Common myeloid progenitor, CD34-positive (primary cell): ENCODE results near the gene MAN2A2.

ENCODE experiments used
- CTCF ChIA-PET: fragments of 350-600 bp; sonication (Branson Sonifier 250); formaldehyde crosslinking; loops from one replicate; lab custom pipeline; 2021; ENCODE audit warnings: antibody characterized with exemption; lab: Charles Lee
- POLR2A ChIA-PET: fragments of 350-600 bp; sonication (Branson Sonifier 250); formaldehyde crosslinking; loops from one replicate; lab custom pipeline; 2021; ENCODE audit warnings: antibody characterized with exemption; lab: Charles Lee
- DNase-seq, 3 donors: peaks; one replicate each; pipeline versions ENCODE4 v3.0.0 to v3.0.0-alpha.2; 2013
- H3K27ac ChIP-seq, 2 experiments: 1 replicate in 1 of 2; 2 replicates in 1 of 2; pipeline ENCODE4 v1.7.0; 2013; ENCODE audit warnings: inconsistent platforms in 2 of 2, low read length in 2 of 2, mild to moderate bottlenecking in 2 of 2, low read depth in 1 of 2, moderate library complexity in 1 of 2; ENCODE audit not compliant: severe bottlenecking in 2 of 2, insufficient read depth in 1 of 2, poor library complexity in 1 of 2
- H3K27me3 ChIP-seq, 5 experiments: replicated peaks in 2 of 5; 1 replicate in 3 of 5; 2 replicates in 2 of 5; pipeline versions ENCODE4 v1.6.1 to v1.7.0; 2013; ENCODE audit warnings: low read length in 4 of 5, mild to moderate bottlenecking in 2 of 5, moderate library complexity in 2 of 5, inconsistent platforms in 1 of 5; ENCODE audit not compliant: insufficient read depth in 5 of 5, control insufficient read depth in 4 of 5
- H3K36me3 ChIP-seq, 4 experiments: 1 replicate in 2 of 4; 2 replicates in 2 of 4; pipeline versions ENCODE4 v1.6.1 to v1.7.0; 2013; ENCODE audit warnings: low read length in 3 of 4, control low read depth in 1 of 4, mild to moderate bottlenecking in 1 of 4; ENCODE audit not compliant: control insufficient read depth in 4 of 4, insufficient read depth in 4 of 4
- H3K4me1 ChIP-seq, 4 experiments: 1 replicate in 3 of 4; 2 replicates in 1 of 4; pipeline versions ENCODE4 v1.6.1 to v1.7.1; 2013; ENCODE audit warnings: low read length in 3 of 4, mild to moderate bottlenecking in 3 of 4, control low read depth in 1 of 4, inconsistent platforms in 1 of 4, moderate library complexity in 1 of 4; ENCODE audit not compliant: control insufficient read depth in 4 of 4, insufficient read depth in 4 of 4; ENCODE audit errors: control extremely low read depth in 1 of 4
- H3K4me3 ChIP-seq, 7 experiments: 1 replicate in 4 of 7; 2 replicates in 3 of 7; pipeline versions ENCODE4 v1.5.1 to v1.7.0; 2013; ENCODE audit warnings: mild to moderate bottlenecking in 7 of 7, low read length in 6 of 7, moderate library complexity in 6 of 7, inconsistent platforms in 2 of 7, low read depth in 2 of 7, control low read depth in 1 of 7; ENCODE audit not compliant: insufficient read depth in 4 of 7, control insufficient read depth in 1 of 7; ENCODE audit errors: extremely low read depth in 1 of 7
- H3K9me3 ChIP-seq, 5 experiments: 1 replicate in 4 of 5; 2 replicates in 1 of 5; pipeline versions ENCODE4 v1.6.1 to v1.7.1; 2013; ENCODE audit warnings: low read length in 4 of 5, mild to moderate bottlenecking in 2 of 5, inconsistent platforms in 1 of 5, low read depth in 1 of 5, moderate library complexity in 1 of 5; ENCODE audit not compliant: control insufficient read depth in 4 of 5, insufficient read depth in 2 of 5; ENCODE audit errors: control extremely low read depth in 1 of 5
- WGBS: methylation state at CpG from one replicate; pipeline ENCODE4 v1.1.5; 2013; ENCODE audit not compliant: insufficient coverage; 5-methylcytosine and 5-hydroxymethylcytosine counted together

MAN2A2 gene

DNA sequence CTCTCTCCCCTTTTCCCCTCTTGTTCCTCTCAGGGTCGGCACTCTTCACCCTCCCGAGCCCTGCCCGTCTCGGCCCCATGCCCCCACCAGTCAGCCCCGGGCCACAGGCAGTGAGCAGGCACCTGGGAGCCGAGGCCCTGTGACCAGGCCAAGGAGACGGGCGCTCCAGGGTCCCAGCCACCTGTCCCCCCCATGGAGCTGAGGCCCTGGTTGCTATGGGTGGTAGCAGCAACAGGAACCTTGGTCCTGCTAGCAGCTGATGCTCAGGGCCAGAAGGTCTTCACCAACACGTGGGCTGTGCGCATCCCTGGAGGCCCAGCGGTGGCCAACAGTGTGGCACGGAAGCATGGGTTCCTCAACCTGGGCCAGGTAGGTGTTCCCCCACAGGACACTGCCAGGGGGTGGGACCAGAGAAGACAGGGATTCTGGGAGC is 27.5 kb upstream of the MAN2A2 start:
- ChIA-PET CTCF (interaction anchor here (1.1 to 1.5 kb wide), 2 partner anchors 10 to 59 kb away, joined by 3 to 5 read pairs; partner anchors contain the start of gene UNC45A), POLR2A (interaction anchor here (0.9 kb wide), 1 partner anchor 12 kb away, joined by 3 read pairs; no protein-coding TSS in a partner anchor)
- Histone ChIP-seq H3K36me3 (peaks cover 3 to 58% (median 43%) of the 10 kb centered on the region in 4 experiments), H3K9me3 (no peaks in the 10 kb centered on the region), H3K27ac (no peak overlapping the region), H3K27me3 (no peaks in the 10 kb centered on the region), H3K4me1 (peaks cover 0 to 31% (median 30%) of the 10 kb centered on the region in 4 experiments), H3K4me3 (no peak overlapping the region)
- WGBS: 96% methylated on average over 6 of the region's 12 CpGs
- DNase-seq: no peak

DNA sequence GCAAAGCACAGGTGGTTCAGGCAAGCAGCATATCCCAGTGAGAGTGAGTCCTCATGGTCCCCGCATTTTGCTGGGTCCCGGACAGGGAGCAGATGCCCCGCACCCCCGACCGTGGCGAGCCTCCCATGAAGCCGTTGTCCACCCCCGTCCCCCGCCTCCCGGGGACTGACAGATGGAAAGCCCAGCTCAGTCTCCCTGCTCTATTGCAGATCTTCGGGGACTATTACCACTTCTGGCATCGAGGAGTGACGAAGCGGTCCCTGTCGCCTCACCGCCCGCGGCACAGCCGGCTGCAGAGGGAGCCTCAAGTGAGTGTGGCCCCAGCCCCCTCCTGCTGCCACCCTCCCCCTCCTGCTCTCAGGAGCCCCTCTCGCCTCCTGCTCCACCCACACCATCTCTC is 27.1 kb upstream of the MAN2A2 start:
- Histone ChIP-seq H3K36me3 (peaks cover 3 to 63% (median 48%) of the 10 kb centered on the region in 4 experiments), H3K27ac (no peak overlapping the region), H3K27me3 (no peaks in the 10 kb centered on the region), H3K9me3 (no peaks in the 10 kb centered on the region), H3K4me3 (no peak overlapping the region), H3K4me1 (peaks cover 0 to 27% (median 26%) of the 10 kb centered on the region in 4 experiments)
- DNase-seq: no peak
- POLR2A ChIA-PET: interaction anchor here (0.9 kb wide), 1 partner anchor 12 kb away, joined by 3 read pairs; no protein-coding TSS in a partner anchor
- 97% methylated on average over 19 of the region's 20 CpGs for WGBS
- CTCF ChIA-PET: interaction anchor here (1.1 to 1.5 kb wide), 2 partner anchors 10 to 59 kb away, joined by 3 to 5 read pairs; partner anchors contain the start of gene UNC45A

DNA sequence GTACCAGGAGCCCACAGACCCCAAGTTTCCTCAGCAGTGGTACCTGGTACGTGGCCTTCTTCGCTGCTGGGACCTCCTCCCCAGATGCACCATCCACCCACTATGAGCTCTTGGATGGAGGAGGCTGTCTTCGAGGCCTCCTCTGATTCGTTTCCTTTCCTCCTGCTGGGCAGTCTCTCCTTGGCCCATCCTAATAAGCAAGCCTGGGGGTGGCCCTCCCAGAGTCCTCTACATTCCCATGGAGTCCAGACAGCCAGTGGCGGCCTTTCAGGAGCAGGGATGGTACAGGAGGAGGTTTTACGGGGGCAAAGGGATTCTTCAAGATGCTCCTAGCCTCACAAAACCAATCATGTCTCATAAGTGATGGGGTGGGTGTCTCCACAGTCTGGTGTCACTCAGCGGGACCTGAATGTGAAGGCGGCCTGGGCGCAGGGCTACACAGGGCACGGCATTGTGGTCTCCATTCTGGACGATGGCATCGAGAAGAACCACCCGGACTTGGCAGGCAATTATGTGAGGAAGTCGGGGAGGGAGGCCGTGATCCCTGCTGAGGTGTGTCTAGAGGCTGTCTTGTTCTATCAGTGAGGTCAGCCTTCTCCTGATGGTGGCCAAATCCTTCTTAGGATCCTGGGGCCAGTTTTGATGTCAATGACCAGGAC is 26.5 kb upstream of the MAN2A2 start:
- CTCF ChIA-PET: interaction anchor here (1.5 kb wide), 1 partner anchor 9 kb away, joined by 5 read pairs; no protein-coding TSS in a partner anchor

DNA sequence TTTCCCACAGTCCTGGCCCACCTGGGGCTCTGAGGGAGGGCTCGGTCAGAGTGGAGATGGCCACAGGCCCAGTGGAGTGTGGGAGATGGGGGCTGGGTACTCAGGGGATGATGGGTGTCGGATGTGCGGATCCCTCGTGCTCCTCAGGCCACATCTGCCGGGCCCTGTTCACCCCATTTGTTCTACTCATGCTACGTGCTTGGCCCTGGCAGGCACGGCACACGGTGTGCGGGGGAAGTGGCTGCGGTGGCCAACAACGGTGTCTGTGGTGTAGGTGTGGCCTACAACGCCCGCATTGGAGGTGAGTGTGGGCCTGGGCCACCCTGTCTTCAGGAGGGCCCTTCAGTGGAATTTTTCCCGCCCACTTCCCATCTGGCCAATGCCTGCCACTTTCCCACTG is 25.8 kb upstream of the MAN2A2 start:
- Histone ChIP-seq H3K36me3 (peaks cover 3 to 75% (median 57%) of the 10 kb centered on the region in 4 experiments), H3K4me3 (no peak overlapping the region), H3K27me3 (no peaks in the 10 kb centered on the region), H3K27ac (no peak overlapping the region), H3K4me1 (peaks cover 0 to 23% (median 23%) of the 10 kb centered on the region in 4 experiments), H3K9me3 (no peaks in the 10 kb centered on the region)
- WGBS: 98% methylated on average over 12 of the region's 14 CpGs
- DNase-seq: no peak
- CTCF ChIA-PET: interaction anchor here (0.6 to 0.7 kb wide), 2 partner anchors 54 to 97 kb away, joined by 3 read pairs; no protein-coding TSS in a partner anchor
- POLR2A ChIA-PET: no interaction called here

More for the DNA sequence above, 26.5 kb upstream of the MAN2A2 start:
- POLR2A ChIA-PET: interaction anchor here (0.9 kb wide), 1 partner anchor 13 kb away, joined by 3 read pairs; no protein-coding TSS in a partner anchor
- DNase-seq: no peak
- Histone ChIP-seq H3K36me3 (peaks cover 3 to 68% (median 53%) of the 10 kb centered on the region in 4 experiments), H3K4me1 (peaks cover 0 to 26% (median 26%) of the 10 kb centered on the region in 4 experiments), H3K4me3 (no peak overlapping the region), H3K9me3 (no peaks in the 10 kb centered on the region), H3K27me3 (no peaks in the 10 kb centered on the region), H3K27ac (peak overlapping the region in 1 of 2 experiments; percentile 52)
- 94% methylated on average over 11 of the region's 15 CpGs for WGBS

DNA sequence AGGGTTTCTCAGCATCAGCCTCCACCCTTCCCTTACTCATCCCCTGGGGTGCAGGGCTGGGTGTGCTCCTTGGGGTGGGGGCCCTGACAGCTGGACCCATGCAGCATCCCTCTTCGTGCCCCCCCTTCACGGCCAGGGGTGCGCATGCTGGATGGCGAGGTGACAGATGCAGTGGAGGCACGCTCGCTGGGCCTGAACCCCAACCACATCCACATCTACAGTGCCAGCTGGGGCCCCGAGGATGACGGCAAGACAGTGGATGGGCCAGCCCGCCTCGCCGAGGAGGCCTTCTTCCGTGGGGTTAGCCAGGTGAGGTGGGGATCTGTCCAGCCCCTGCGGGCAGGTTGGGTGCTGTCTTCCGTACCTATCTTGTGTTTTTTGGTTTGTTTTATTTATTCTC is 25.1 kb upstream of the MAN2A2 start:
- 82% methylated on average over 5 of the region's 14 CpGs for WGBS
- POLR2A ChIA-PET: no interaction called here

DNA sequence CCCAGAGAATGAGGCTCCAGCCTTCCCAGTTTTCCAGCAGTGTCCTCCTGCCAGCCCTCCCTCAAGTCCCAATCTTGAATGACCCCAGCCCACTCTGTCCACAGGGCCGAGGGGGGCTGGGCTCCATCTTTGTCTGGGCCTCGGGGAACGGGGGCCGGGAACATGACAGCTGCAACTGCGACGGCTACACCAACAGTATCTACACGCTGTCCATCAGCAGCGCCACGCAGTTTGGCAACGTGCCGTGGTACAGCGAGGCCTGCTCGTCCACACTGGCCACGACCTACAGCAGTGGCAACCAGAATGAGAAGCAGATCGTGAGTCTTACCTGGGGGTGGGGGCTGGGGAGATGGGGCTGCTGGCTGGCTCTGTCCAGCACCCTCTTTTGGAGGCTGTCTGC is 24.4 kb upstream of the MAN2A2 start:
- Histone ChIP-seq H3K4me1 (peaks cover 0 to 23% (median 22%) of the 10 kb centered on the region in 4 experiments), H3K4me3 (no peak overlapping the region), H3K27me3 (no peaks in the 10 kb centered on the region), H3K27ac (no peak overlapping the region), H3K36me3 (peaks cover 3 to 77% (median 59%) of the 10 kb centered on the region in 4 experiments), H3K9me3 (no peaks in the 10 kb centered on the region)
- WGBS: 98% methylated on average over 15 of the region's 15 CpGs
- ChIA-PET POLR2A (no interaction called here), CTCF (no interaction called here)
- DNase-seq: no peak

More for the DNA sequence above, 25.1 kb upstream of the MAN2A2 start:
- H3K27me3 ChIP-seq: no peaks in the 10 kb centered on the region
- H3K4me3 ChIP-seq: no peak overlapping the region
- peaks cover 0 to 23% (median 22%) of the 10 kb centered on the region in 4 experiments for H3K4me1 ChIP-seq
- H3K36me3 ChIP-seq: peaks cover 3 to 77% (median 59%) of the 10 kb centered on the region in 4 experiments
- CTCF ChIA-PET: interaction anchor here (0.6 to 0.7 kb wide), 2 partner anchors 53 to 98 kb away, joined by 3 read pairs; no protein-coding TSS in a partner anchor
- no peaks in the 10 kb centered on the region for H3K9me3 ChIP-seq
- no peak for DNase-seq
- H3K27ac ChIP-seq: no peak overlapping the region
